Smooth muscle cell (in vitro differentiated cells): ENCODE data around the gene PLD3. TPM values are rescaled to one million over a fixed set of nuclear protein-coding genes. Genes with fewer than 3 reads are reported as not detected.

ENCODE experiments used
- DNase-seq: peaks from one replicate; lab custom pipeline; 2025; ENCODE audit not compliant: unreplicated experiment; lab: John Stamatoyannopoulos, UW
- H2AFZ ChIP-seq: fragments of 200-600 bp; sonication (generic); 2 replicates; pipeline ENCODE4 v1.6.0; 2016; ENCODE audit warnings: antibody characterized with exemption, low read depth, mild to moderate bottlenecking
- H3F3A ChIP-seq: fragments of 200-600 bp; sonication (generic); 2 replicates; pipeline ENCODE4 v1.6.0; 2017; ENCODE audit warnings: antibody characterized with exemption, low read depth
- H3K27ac ChIP-seq: fragments of 200-600 bp; sonication (generic); 2 replicates; pipeline ENCODE4 v1.5.1; 2016; ENCODE audit warnings: low read depth, mild to moderate bottlenecking
- H3K27me3 ChIP-seq: fragments of 200-600 bp; sonication (generic); 2 replicates; pipeline ENCODE4 v1.6.1; 2016; ENCODE audit warnings: low read depth, mild to moderate bottlenecking
- H3K36me3 ChIP-seq: fragments of 200-600 bp; sonication (generic); 2 replicates; pipeline ENCODE4 v1.5.1; 2016; ENCODE audit warnings: low read depth
- H3K4me1 ChIP-seq: fragments of 200-600 bp; sonication (generic); 2 replicates; pipeline ENCODE4 v1.5.1; 2016; ENCODE audit warnings: low read depth
- H3K4me2 ChIP-seq: fragments of 200-600 bp; sonication (generic); 2 replicates; pipeline ENCODE4 v1.6.0; 2016; ENCODE audit warnings: mild to moderate bottlenecking
- H3K4me3 ChIP-seq: fragments of 200-600 bp; sonication (generic); 2 replicates; pipeline ENCODE4 v1.5.1; 2016; ENCODE audit warnings: mild to moderate bottlenecking
- H3K79me2 ChIP-seq: fragments of 200-600 bp; sonication (generic); 2 replicates; pipeline ENCODE4 v1.6.0; 2016; ENCODE audit warnings: low read depth, mild to moderate bottlenecking
- H3K9ac ChIP-seq: fragments of 200-600 bp; sonication (generic); 2 replicates; pipeline ENCODE4 v1.6.0; 2016; ENCODE audit warnings: low read depth
- H3K9me3 ChIP-seq: fragments of 200-600 bp; sonication (generic); replicated peaks from 2 replicates; pipeline ENCODE4 v1.5.1; 2016; ENCODE audit warnings: low read depth
- H4K20me1 ChIP-seq: fragments of 200-600 bp; sonication (generic); 2 replicates; pipeline ENCODE4 v1.6.0; 2016; ENCODE audit warnings: low read depth
- WGBS: methylation state at CpG from one replicate; pipeline ENCODE4 v1.1.7; 2016; ENCODE audit warnings: low lambda C conversion rate; 5-methylcytosine and 5-hydroxymethylcytosine counted together
- polyA plus RNA-seq: library from polyadenylated mRNA; unstranded; fragments of >200 nt; fragmentation: Nextera tagmentation; extraction: Ambion mirVana; gene quantifications from 2 replicates; pipeline ENCODE4 v1.2.1, GENCODE V29; 2016
- total RNA-seq: library from RNA; depleted of rRNA; stranded (reverse); fragments of >200 nt; gene quantifications from 2 replicates; pipeline ENCODE4 v1.2.3, GENCODE V29; 2014
- TF ChIP-seq, protein P1 (sequence below): fragments of 200-600 bp; sonication (generic); IDR thresholded peaks from 2 replicates; pipeline ENCODE4 v1.5.1; 2017; ENCODE audit warnings: borderline replicate concordance, mild to moderate bottlenecking, antibody characterized with exemption; ENCODE audit not compliant: insufficient read depth, poor library complexity, severe bottlenecking

The PLD3 gene
- total and polyA plus RNA-seq, 2 experiments from 2014 or later, result 716 to 1,023 TPM

DNA sequence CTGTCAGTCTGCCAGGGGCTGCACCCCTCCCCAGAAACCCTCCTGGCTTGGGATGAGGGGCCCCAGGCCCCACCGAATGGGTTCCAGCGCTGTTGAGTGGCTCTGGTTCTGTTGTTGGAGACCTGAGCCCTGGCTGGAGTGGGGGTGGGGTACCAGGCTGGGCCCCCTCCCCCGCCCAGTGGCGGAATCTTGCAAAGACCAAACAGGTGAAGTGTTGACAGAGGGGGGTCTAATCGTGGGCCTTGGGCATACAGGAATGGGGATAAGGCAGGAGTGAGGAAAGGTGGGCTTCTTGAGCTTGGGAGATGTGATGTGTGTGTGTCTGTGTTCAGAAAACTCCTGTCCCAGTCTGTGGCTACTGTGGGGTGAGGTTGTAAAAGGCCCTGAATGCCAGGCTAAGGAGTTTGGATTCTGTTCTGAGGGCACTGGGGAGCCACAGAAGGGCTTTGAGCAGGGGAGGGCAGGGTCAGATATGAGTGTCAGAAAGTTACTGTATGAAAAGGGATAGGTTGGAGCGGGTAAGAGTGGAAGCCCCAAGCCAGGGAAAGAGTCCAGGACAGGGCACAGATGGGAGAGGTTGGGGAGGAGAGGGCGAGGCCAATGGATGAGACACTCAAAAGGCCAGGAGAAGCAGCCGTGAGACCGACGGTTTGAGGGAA is 41.7 kb downstream of the PLD3 start, which contains the start of gene HIPK4:
TSS of gene HIPK4 (minus strand) at position 98 of the 659 bp plus-strand sequence. CDS start 279 bp downstream, outside the sequence.
- no peaks in the 10 kb centered on the region for H3K79me2 ChIP-seq
- no peak within 1 kb of the TSS for H3K4me2 ChIP-seq
- no peaks in the 10 kb centered on the region for H4K20me1 ChIP-seq
- no peak within 1 kb of the TSS for H2AFZ ChIP-seq
- no peak within 1 kb of the TSS for H3K27ac ChIP-seq
- TF ChIP-seq, protein P1, sequence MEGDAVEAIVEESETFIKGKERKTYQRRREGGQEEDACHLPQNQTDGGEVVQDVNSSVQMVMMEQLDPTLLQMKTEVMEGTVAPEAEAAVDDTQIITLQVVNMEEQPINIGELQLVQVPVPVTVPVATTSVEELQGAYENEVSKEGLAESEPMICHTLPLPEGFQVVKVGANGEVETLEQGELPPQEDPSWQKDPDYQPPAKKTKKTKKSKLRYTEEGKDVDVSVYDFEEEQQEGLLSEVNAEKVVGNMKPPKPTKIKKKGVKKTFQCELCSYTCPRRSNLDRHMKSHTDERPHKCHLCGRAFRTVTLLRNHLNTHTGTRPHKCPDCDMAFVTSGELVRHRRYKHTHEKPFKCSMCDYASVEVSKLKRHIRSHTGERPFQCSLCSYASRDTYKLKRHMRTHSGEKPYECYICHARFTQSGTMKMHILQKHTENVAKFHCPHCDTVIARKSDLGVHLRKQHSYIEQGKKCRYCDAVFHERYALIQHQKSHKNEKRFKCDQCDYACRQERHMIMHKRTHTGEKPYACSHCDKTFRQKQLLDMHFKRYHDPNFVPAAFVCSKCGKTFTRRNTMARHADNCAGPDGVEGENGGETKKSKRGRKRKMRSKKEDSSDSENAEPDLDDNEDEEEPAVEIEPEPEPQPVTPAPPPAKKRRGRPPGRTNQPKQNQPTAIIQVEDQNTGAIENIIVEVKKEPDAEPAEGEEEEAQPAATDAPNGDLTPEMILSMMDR, result no peak
- no peaks in the 10 kb centered on the region for H3K4me1 ChIP-seq
- no peak within 1 kb of the TSS for H3K9ac ChIP-seq
- H3K36me3 ChIP-seq, result no peaks in the 10 kb centered on the region
- H3K9me3 ChIP-seq, result no peaks in the 10 kb centered on the region
- no peaks in the 10 kb centered on the region for H3F3A ChIP-seq
- 91% methylated on average over 10 of the region's 10 CpGs for WGBS
- no peak for DNase-seq
- no peak within 1 kb of the TSS for H3K4me3 ChIP-seq
- H3K27me3 ChIP-seq, result no peaks in the 10 kb centered on the region

DNA sequence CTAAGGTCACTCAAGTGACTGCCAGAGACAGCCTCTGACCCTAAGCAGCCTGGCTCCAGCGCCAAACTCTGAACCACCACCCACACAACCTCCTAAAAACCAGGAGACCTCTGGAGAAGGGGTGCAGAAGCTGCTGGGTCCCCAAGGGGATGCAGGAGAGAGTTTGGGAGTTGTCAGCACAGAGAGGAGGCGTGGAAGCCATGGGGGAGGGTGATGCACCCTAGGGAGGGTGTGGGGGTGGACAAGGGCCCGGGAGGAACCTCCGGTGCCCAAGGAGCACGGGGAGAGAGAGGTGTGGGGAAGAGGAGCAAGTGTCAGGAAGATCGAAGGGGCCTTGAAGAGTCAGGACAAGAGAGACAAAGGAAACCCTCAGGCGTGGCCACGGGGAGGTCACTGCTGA is 43.6 kb downstream of the PLD3 start:
- TF ChIP-seq, protein P1, result no peak
- Histone ChIP-seq H3K9ac (no peak overlapping the region), H3K4me1 (no peaks in the 10 kb centered on the region), H3K36me3 (no peaks in the 10 kb centered on the region), H2AFZ (no peak overlapping the region), H3K79me2 (no peaks in the 10 kb centered on the region), H3K4me3 (no peak overlapping the region), H3K27ac (no peak overlapping the region), H3K27me3 (no peaks in the 10 kb centered on the region), H4K20me1 (no peaks in the 10 kb centered on the region), H3K4me2 (no peak overlapping the region), H3K9me3 (no peaks in the 10 kb centered on the region), H3F3A (no peaks in the 10 kb centered on the region)
- 88% methylated on average over 8 of the region's 8 CpGs for WGBS
- no peak for DNase-seq

DNA sequence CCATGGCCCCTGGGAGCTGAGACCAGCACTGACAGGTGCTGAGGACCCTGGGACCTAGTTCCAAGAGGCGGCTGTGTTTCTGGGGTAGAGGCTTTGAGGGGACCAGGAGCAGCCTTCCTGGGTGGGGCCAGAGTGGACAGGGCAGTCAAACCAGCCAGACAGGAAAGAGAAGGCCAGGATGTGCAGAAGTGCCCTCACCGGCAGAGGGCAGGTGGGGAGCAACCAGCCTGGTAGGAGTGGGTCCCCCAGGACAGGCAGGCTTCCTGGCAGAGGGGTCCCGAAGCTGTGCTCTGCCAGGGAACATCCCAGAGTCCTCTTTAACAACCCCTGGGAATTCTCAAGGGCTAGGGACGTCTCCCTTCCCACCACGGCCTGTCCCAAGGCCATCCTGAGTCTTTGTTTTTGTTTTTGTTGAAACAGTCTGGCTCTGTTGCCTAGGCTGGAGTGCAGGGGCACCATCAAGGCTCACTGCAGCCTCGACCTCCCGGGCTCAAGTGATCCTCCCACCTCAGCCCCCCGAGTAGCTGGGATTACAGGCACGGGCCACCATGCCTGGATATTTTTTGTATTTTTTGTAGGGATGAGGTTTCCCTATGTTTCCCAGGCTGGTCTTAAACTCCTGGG is 44.5 kb downstream of the PLD3 start:
- H3K36me3 ChIP-seq, result no peaks in the 10 kb centered on the region
- no peak for DNase-seq
- H3K4me3 ChIP-seq, result no peak overlapping the region
- H3K27ac ChIP-seq, result no peak overlapping the region
- no peak overlapping the region for H3K4me2 ChIP-seq
- H2AFZ ChIP-seq, result no peak overlapping the region
- no peaks in the 10 kb centered on the region for H3F3A ChIP-seq
- no peaks in the 10 kb centered on the region for H3K79me2 ChIP-seq
- 76% methylated on average over 9 of the region's 9 CpGs for WGBS
- no peaks in the 10 kb centered on the region for H4K20me1 ChIP-seq
- no peaks in the 10 kb centered on the region for H3K4me1 ChIP-seq
- TF ChIP-seq, protein P1, result no peak
- H3K9me3 ChIP-seq, result no peaks in the 10 kb centered on the region
- no peak overlapping the region for H3K9ac ChIP-seq
- no peaks in the 10 kb centered on the region for H3K27me3 ChIP-seq
